ENCODE results near the gene ARL2.

DNA sequence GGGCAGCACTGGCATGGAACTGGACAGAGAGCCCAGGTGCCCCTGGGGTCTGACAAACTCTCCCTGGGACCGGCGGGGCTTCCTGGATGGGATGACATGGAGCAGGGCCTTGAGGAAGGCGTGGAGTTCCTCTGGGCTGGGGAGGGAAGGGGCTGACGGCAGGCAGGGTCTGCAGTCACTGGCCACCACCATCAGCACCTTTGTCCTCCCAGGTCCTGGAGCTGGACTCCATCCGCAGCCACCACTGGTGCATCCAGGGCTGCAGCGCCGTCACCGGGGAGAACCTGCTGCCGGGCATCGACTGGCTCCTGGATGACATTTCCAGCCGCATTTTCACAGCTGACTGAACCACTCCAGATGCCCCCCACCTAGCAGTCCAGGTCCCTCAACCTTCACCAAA lies 7.5 kb downstream of the ARL2 start:
- TF ChIP-seq, protein P1, sequence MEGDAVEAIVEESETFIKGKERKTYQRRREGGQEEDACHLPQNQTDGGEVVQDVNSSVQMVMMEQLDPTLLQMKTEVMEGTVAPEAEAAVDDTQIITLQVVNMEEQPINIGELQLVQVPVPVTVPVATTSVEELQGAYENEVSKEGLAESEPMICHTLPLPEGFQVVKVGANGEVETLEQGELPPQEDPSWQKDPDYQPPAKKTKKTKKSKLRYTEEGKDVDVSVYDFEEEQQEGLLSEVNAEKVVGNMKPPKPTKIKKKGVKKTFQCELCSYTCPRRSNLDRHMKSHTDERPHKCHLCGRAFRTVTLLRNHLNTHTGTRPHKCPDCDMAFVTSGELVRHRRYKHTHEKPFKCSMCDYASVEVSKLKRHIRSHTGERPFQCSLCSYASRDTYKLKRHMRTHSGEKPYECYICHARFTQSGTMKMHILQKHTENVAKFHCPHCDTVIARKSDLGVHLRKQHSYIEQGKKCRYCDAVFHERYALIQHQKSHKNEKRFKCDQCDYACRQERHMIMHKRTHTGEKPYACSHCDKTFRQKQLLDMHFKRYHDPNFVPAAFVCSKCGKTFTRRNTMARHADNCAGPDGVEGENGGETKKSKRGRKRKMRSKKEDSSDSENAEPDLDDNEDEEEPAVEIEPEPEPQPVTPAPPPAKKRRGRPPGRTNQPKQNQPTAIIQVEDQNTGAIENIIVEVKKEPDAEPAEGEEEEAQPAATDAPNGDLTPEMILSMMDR (conservative IDR thresholded peaks at IDR 0.05 in 1 of 2, IDR thresholded peaks at IDR 0.05 in 1 of 2; ENCODE audit: low read depth in 1 of 2, low read length in 2 of 2): no peak
- no peak for TF ChIP-seq EZH2 (IDR thresholded peaks at IDR 0.05; ENCODE audit: low read length, missing control alignments)
